Peyer's patch (tissue), 4 donors: ENCODE data around the gene FCN1.

Experiments
- POLR2A ChIP-seq, 2 donors: fragments of 450-650 bp; IDR thresholded peaks; one replicate each; pipeline ENCODE4 v1.5.1; 2017; ENCODE audit warnings: antibody characterized with exemption in 2 of 2, mild to moderate bottlenecking in 2 of 2, moderate library complexity in 2 of 2
- TF ChIP-seq, protein P1 (sequence below), 6 experiments: fragments of 450-650 bp in 4 of 6; fragments of 200-600 bp in 2 of 6; sonication (generic) in 1 of 6; IDR thresholded peaks; one replicate each; pipeline ENCODE4 v1.5.1; 2017 to 2019; ENCODE audit warnings: antibody characterized with exemption in 6 of 6, mild to moderate bottlenecking in 3 of 6, moderate library complexity in 1 of 6

DNA sequence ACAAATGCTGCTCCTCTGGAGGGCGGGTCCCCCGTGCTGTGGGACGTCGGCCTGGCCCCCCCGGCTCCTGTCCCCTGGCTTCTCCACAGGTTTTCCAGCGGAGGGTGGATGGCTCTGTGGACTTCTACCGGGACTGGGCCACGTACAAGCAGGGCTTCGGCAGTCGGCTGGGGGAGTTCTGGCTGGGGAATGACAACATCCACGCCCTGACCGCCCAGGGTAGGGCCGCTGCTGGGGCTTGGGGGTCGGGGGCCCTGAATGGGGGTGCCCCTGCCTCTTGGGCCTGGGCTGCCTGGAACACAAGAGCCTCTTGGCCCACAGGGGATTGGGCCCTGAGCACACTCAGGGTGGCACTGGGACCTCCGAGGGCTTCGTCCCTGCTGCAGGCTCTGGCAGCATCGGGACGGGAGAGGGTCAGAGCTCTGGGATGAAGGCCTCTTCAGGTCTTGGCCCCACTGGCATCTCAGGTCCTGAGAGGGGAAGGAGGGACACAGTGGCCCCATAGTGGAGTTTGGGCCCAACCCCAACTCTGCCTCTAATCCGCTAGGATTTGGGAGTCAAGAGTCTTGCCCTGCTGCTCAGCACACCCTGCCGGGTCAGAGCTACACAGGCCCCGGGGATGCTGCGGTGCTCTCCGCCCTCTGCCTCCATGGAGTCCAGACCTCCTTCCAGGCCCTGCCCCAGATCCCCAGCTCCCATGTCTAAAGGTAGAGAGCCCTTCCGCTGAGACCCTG, 31.9 kb downstream of the FCN1 start:
- TF ChIP-seq, protein P1, sequence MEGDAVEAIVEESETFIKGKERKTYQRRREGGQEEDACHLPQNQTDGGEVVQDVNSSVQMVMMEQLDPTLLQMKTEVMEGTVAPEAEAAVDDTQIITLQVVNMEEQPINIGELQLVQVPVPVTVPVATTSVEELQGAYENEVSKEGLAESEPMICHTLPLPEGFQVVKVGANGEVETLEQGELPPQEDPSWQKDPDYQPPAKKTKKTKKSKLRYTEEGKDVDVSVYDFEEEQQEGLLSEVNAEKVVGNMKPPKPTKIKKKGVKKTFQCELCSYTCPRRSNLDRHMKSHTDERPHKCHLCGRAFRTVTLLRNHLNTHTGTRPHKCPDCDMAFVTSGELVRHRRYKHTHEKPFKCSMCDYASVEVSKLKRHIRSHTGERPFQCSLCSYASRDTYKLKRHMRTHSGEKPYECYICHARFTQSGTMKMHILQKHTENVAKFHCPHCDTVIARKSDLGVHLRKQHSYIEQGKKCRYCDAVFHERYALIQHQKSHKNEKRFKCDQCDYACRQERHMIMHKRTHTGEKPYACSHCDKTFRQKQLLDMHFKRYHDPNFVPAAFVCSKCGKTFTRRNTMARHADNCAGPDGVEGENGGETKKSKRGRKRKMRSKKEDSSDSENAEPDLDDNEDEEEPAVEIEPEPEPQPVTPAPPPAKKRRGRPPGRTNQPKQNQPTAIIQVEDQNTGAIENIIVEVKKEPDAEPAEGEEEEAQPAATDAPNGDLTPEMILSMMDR (IDR thresholded peaks at IDR 0.05): no peak
- TF ChIP-seq POLR2A (IDR thresholded peaks at IDR 0.05): no peak
